Thyroid gland (tissue), 4 donors: ENCODE results near the gene CIB1.

Experiments
- CTCF ChIP-seq, 6 experiments: fragments of 200-600 bp in 3 of 6; fragments of 450-650 bp in 3 of 6; sonication (generic) in 3 of 6; IDR thresholded peaks; one replicate each; pipeline ENCODE4 v1.5.1; 2016 to 2019; ENCODE audit warnings: antibody characterized with exemption in 6 of 6, mild to moderate bottlenecking in 2 of 6, inconsistent platforms in 1 of 6, moderate library complexity in 1 of 6
- POLR2A ChIP-seq, 2 donors: fragments of 450-650 bp; IDR thresholded peaks; one replicate each; pipeline ENCODE4 v1.6.1; 2017; ENCODE audit warnings: antibody characterized with exemption in 2 of 2, mild to moderate bottlenecking in 2 of 2, moderate library complexity in 1 of 2

- no peak for TF ChIP-seq CTCF (IDR thresholded peaks at IDR 0.05)
- TF ChIP-seq POLR2A (IDR thresholded peaks at IDR 0.05): no peak
Measured at GRCh38 chr15:90205886-90206285, 27.9 kb downstream of the CIB1 start.
